ENCODE results near the gene ESR2. TPM values are rescaled to one million over a fixed set of nuclear protein-coding genes. Genes with fewer than 3 reads are reported as not detected.

ESR2 gene
- total RNA-seq, 1 experiment from 2014 or later, result 0.15 TPM

DNA sequence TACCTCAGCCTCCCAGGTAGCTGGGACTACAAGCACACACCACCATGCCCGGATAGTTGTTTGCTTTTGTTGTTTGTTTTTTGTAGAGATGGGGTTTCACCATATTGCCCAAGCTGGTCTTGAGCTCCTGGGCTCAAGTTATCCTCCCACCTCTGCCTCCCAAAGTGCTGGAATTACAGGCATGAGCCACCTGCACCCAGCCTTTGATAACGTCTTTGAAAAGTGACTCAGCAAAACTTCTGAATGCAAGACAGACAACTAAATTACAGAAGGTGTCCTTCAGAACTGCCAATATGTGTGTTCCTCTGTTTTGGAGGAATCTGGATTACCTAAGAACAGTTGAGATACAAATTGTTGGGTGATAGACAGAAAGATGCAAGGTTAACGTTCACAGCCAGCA is 99.8 kb downstream of the ESR2 start:
- H4K5ac ChIP-seq (ENCODE audit: insufficient read length, low read depth, low read length), result no peak overlapping the region
- H3K4me1 ChIP-seq (ENCODE audit: insufficient read depth, low read length), result no peaks in the 10 kb centered on the region; the same call in 1 of the 2 replicates
- H3K18ac ChIP-seq (ENCODE audit: insufficient read length, low read depth, low read length), result no peak overlapping the region
- peaks cover 4% of the 10 kb centered on the region for H3K23me2 ChIP-seq (ENCODE audit: insufficient read length, low read depth, low read length, poor library complexity, severe bottlenecking)
- H4K8ac ChIP-seq (replicated peaks; ENCODE audit: insufficient read length, low read depth, low read length), result no peak overlapping the region
- H2BK5ac ChIP-seq (ENCODE audit: insufficient read length, low read length), result no peak overlapping the region
- no peak for DNase-seq
- no peak overlapping the region for H2AFZ ChIP-seq (ENCODE audit: low read length)
- Mint-ChIP-seq H3K27me3 (ENCODE audit: low read depth) (no peaks in the 10 kb centered on the region), H3K4me3 (no peak overlapping the region; a peak in 1 of 5 replicates), H3K27ac (peak overlapping the region in 1 of 3 experiments; percentile 42; a peak in 5 of 7 replicates), H3K4me1 (peaks cover 62 to 64% of the 10 kb centered on the region in 2 experiments), H3K36me3 (ENCODE audit: insufficient read depth in 1 of 3, low read depth in 3 of 3) (peaks cover 17 to 37% (median 21%) of the 10 kb centered on the region in 3 experiments; a peak in 6 of 7 replicates), H3K9me3 (no peaks in the 10 kb centered on the region; a peak in 1 of 5 replicates)
- H2BK120ac ChIP-seq (ENCODE audit: low read depth, low read length, poor library complexity, severe bottlenecking), result no peak overlapping the region
- no peak overlapping the region for H2BK12ac ChIP-seq (ENCODE audit: insufficient read length, low read depth, low read length)
- H3K23ac ChIP-seq (ENCODE audit: insufficient read length, low read depth, low read length), result no peak overlapping the region
- no peak overlapping the region for H2BK20ac ChIP-seq (ENCODE audit: low read depth, low read length, poor library complexity, severe bottlenecking)
- H3K79me2 ChIP-seq (ENCODE audit: insufficient read depth, low read length), result no peaks in the 10 kb centered on the region
- H4K91ac ChIP-seq (ENCODE audit: insufficient read length, low read depth, low read length), result no peak overlapping the region
- H3T11ph ChIP-seq (ENCODE audit: low read length), result no peak overlapping the region
- TF ChIP-seq CTCF (conservative IDR thresholded peaks at IDR 0.05), result no peak
- H3K4ac ChIP-seq (ENCODE audit: low read depth, low read length), result no peak overlapping the region
- no CpG with 5 or more reads among the region's 3 CpGs for WGBS (ENCODE audit: extremely low coverage, insufficient read length, low lambda C conversion rate)
- no peaks in the 10 kb centered on the region for H3K27me3 ChIP-seq (ENCODE audit: insufficient read depth, low read length)
- H3K27ac ChIP-seq (ENCODE audit: insufficient read length, low read depth, low read length), result no peak overlapping the region
- H3K79me1 ChIP-seq (ENCODE audit: insufficient read depth, low read depth, low read length, poor library complexity, severe bottlenecking), result no peaks in the 10 kb centered on the region
- H4K20me1 ChIP-seq (ENCODE audit: control insufficient read depth, insufficient read depth, insufficient read length), result no peaks in the 10 kb centered on the region
- H3K14ac ChIP-seq (ENCODE audit: insufficient read depth, low read length), result no peak overlapping the region
- no peak overlapping the region for H3K56ac ChIP-seq (ENCODE audit: insufficient read length, low read depth, low read length)
- H3K9me3 ChIP-seq (ENCODE audit: control insufficient read depth, low read depth, low read length), result no peaks in the 10 kb centered on the region
- no peak overlapping the region for H2AK5ac ChIP-seq (ENCODE audit: insufficient read length, low read length)
- H3K9ac ChIP-seq (ENCODE audit: extremely low read depth, insufficient read length, low read length), result no peak overlapping the region
- no peak overlapping the region for H3K4me2 ChIP-seq (ENCODE audit: insufficient read depth, insufficient read length, low read length)
- no peak overlapping the region for H2BK15ac ChIP-seq (ENCODE audit: low read depth, low read length)
